HG03064 (cell line): ENCODE measurements around the gene VIPR2.

Experiments
- ATAC-seq: cut with Tn5 transposase; IDR thresholded peaks from one replicate; pipeline ENCODE4 v1.9.1; 2021; ENCODE audit warnings: low read depth; ENCODE audit not compliant: unreplicated experiment

Gene VIPR2

GRCh38 chr7:159121476-159121875, 23.2 kb downstream of the VIPR2 start:
- no peak for ATAC-seq

DNA sequence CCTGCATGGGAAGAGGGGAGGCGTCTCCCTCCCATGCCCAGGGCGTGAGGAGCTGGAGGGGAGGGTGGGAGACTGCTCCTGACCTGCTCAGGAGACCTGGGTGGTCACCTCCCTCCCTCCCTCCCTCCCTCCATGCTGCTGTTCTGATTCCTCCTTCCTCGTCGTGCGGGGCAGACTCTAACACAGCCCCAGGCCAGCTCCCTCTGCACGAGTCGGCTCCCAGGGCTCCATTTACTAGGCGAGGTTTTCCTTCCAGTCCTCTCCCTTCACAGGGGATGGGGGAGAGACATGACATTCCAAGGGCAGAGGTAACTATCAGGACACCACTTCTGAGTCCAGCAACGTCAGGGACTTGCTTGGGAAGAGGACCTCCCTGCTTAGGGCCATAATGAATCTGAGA, 23.6 kb downstream of the VIPR2 start:
- no peak for ATAC-seq

DNA sequence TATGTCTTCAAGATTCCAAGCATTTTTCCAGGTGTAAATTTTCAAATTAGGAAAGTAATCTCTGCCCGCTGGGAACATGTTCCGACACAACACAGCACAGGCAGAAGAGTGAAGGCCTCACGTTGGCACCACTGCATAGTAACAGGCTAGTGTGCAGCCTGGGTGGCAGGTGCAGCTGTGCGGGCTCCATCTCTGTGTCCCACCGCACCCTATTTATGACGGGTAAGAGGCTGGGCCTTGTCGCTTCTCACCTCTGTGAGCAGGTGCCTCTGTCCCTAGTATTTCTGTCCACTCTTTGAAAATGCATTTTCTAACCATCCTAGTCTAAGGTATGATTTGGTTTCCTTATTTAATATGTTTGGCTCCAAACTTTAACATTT, 24.1 kb downstream of the VIPR2 start:
- no peak for ATAC-seq

DNA sequence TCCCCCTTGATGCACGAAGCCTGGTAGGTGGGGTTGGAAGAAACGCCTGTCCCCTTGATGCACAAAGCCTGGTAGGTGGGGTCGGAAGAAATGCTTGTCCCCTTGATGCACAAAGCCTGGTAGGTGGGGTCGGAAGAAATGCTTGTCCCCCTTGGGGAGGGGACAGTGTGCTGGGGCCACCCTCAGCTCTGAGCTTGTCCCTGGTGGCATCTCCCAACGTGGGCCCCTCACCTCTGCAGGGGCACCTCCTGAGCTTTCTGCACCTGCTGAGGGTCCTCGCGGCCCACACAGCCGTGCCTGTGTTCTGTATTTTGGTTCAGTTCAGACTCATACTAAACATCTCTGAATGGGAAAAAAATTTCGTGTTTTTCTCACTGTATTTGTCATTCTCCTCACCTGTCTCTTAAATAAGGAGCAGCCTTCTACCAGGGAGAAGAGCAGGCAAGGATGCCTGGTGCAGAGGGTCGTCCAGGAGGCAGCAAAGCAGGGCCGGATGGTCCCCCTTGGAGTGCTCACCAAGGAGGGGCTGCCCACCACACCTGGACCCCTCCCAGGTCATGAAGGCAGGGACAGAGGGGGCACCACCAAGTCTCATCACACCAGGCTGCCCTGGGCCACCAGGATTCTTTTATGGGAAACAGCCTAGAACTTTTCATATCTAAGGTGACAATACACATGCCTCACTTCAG, 24.7 kb downstream of the VIPR2 start:
- no peak for ATAC-seq

DNA sequence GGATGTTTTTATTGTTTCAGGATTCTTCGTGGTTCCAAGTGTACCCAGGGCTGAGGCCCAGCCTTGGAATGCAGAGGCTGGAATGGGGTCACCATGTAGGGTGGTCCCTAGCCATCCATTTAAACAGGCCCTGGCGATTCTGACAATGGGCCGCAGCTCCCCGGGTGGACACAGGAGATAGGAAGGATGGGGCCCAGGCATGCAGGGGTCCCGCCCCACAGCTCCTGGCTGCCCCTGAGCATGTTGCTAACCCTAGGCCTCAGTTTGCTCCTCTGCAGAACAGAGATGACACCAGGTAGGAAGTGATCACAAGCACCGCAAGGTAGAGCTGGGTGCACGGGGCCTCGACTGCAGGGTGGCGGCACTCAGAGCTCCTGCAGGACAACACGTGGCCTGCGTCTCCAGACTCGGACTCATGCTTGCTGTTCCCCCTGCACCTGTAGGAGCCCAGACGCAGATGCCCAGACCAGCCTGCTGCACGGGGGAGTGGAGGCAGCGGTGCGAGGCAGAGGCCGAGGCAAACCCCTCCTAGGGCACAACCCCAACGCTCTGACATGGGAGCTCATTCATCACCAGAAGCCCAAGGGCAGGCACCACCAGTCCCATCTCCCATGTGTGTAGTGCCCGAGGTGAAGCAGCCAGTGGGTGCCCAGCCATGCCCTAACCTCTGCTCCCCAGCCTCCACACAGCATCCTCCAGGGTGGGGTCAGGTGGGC, 25.5 kb downstream of the VIPR2 start:
- ATAC-seq: no peak

GRCh38 chr7:159118623-159119022, 26.0 kb downstream of the VIPR2 start:
- ATAC-seq: no peak

DNA sequence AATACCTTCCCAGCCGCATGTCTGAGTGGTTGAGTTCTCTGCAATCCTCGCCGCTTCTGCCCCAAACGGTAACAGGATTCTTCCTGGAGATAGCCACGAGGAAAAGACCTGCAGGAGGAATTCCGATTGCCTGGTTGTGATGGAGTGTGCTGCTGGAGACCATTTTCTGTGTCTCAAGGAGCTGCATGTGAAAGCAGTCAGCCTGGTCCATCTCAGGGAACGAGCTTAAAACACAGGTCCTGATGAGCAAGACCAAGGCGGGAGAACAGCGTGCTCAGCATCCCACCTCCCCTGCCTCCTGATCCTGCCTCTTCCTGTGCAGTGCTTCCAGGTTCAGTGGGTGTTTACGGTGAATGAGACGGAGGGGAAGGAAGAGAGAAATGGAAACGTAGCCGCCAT, 26.5 kb downstream of the VIPR2 start:
- no peak for ATAC-seq

DNA sequence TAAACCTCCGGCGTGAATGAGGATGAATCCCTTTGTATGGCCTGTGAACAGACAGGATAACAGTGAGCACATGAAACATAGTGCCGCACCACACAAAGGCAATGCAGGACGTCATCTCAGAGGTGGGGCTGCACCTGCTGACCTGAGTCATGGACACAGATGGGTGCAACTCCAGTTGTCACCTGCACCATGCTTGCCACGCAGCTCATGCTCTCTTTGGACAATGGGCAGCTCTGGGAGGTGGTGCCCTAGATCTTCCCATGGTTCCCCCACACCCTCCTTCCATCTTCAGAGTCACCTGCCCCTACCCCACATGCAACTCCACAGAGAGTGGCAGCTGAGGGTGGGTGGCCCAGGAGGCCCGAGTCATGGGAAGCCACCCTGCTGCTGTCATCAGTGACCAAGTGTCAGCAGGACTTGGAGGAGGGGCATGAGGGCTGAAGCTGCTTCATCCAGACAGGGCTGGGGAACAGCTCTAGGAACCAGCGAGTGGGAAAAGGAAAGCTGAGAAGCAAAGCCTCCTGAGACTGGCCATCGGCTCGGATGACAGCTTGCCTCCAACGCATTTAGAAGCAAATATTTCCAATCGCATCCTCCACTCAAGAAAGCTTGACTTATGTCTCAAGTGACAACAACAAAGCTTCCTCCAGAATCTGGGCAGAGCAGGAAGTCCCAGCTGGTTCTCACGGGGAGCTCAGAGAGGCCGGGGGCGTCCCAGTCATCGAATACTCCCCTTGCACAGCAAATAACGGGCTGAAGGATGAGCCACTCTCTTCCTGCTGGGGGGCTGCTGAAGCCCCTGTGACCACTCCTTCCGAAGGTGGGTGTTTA, 27.1 kb downstream of the VIPR2 start:
- no peak for ATAC-seq

- no peak for ATAC-seq
These were observed 27.9 kb downstream of the VIPR2 start for GRCh38 chr7:159116581-159117339.

DNA sequence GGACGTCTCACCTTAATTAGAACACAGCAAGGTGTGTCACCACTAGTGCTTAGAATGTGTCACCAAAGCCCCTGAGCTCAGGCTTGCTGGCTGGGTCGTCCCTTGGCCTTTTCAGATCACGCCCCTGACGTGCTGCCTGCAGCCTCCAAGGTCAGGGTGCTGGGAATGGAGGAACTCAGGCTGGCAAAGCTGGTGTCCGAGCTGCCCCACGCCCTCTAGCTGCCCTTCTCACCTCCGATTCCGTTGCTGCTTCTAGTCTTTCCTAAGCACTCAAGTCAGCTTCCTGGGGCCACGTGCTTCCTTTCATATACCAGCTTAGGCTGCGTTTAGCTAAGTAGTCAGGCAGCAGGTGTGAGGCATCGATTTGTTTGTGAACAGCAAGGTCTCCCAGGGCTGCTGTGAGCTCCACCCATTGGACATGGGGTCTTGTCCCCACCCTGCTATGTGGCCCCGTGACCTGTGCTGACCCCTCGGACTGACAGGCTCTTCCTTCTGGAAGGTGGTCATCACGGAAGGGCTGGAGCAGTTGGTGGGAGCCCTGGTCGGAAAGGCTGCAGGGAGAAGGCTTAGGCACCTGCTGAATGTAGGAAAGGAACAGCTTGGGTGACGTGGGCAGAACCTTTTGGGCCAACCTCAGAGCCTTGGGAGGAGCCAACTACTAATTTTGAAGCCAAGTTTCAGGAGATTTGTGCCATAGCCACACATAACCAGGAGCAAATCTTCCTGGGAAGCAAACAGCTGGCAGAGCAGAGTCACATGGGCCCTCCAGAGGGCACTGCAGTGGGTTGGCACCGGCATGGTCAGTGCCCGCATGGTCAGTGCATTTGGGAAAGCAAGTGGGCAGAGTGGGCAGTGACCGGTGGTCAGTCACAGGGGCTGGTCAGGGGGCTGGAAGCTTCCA, 28.8 kb downstream of the VIPR2 start:
- no peak for ATAC-seq

- no peak for ATAC-seq
These were observed 29.7 kb downstream of the VIPR2 start for GRCh38 chr7:159114981-159115380.

- ATAC-seq: no peak
These were observed 30.6 kb downstream of the VIPR2 start for GRCh38 chr7:159114096-159114495.

DNA sequence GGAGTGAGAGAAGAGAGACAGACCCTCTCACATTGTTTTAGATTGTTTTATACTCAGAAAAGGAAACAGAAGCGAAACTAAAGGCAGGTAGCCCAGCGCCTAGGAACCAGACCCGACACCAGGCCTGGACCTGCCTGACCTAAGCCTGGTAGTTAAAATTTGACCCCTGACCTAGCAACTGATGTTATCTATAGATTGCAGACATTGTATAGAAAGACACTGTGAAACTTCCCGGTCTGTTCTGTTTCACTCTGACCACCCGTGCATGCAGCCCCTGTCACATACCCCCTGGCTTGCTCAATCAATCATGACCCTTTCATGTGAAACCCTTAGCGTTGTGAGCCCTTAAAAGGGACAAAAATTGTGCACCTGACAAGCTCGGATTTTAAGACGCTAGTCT, 31.6 kb downstream of the VIPR2 start:
- ATAC-seq: no peak

DNA sequence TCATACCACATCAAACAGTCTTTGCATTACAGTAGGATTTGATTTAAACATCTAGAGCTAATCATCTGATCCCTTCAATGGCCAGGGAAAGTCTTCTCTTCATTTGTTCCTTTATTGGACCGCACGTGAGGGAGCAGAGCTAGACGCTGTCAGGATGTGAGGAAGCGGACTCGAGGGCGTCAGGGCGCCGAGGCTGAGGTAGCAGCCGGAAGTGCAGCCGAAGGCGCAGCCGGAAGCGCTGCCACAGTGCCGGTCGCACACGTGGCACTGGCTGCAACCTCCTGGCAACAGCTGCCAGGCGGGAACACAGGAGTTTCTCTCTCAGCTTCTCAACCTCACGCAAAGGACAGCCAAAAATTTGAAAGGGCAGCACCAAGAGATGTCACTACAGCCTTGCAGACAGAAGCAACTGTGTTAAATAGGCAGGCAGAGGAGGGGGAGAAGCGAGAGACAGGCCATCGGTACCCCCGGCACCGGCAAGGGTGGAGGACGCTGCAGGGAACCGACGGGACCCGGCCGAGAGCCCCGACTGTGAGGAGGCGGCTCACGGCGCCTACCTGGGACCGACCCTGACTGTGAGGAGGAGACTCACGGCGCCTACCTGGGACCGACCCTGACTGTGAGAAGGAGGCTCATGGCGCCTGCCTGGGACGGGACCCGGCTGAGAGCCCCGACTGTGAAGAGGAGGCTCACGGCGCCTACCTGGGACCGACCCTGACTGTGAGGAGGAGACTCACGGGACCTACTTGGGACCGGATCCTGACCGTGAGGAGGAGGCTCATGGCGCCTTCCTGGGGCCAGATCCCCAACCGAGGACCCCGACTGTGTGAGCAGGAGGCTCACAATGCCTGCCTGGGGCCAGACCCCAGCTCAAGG, 32.3 kb downstream of the VIPR2 start:
- ATAC-seq: no peak

- ATAC-seq: no peak
These were observed 35.0 kb downstream of the VIPR2 start for GRCh38 chr7:159109653-159110035.

- ATAC-seq: no peak
These were observed 35.6 kb downstream of the VIPR2 start for GRCh38 chr7:159108941-159109652.

DNA sequence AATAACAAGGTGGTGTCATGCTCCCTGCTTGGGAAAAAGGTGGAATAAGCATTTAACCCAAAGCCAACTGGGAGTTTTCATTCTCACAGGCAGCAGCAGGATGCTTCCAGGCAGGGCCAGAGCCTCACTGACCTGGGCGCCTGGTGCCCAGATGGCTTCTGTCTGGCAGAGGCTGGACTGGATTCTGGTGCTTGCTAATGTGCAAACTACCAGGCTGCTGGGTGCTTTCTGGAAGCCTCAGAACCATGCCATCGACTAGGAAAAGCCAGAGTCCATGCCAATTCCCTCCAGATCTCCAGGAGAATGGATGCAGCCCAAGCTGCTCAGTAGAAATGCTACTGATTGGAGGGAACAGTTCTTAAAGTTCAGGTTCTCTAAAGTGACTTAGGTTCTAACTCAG, 36.2 kb downstream of the VIPR2 start:
- ATAC-seq: no peak

DNA sequence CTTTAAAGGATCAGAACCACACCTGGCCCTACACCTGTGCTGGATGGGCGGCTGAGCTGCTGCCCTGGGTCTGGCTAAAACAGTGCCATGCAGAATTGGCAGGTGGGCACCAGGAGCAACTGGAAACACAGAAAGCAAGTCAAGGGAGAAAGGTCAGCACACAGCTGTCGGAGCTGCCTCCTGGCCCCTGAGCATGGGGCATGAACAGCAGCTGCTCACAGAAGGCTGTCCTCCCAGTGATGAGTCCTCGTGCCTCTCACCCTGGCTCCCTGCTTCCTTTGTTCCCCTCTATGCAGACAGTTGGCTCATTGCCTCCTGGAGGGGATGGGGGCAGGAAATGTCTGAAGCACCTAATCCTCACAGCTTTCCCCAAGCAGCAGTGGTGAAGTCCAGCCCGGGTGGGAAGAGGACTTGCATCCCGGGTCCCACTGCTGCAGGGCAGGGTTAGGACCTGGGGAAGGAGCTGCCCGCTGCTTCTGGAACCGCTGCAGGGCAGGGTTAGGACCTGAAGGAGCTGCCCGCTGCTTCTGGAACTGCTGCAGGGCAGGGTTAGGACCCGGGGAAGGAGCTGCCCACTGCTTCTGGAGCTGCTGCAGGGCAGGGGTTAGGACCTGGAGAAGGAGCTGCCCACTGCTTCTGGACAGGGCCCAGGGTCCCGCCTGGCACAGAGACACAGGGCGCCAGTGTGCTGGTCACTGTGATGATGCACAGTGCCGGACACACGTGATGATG, 37.3 kb downstream of the VIPR2 start:
- no peak for ATAC-seq
